Measurements from ENCODE around the gene HNF1B.

GRCh38 chr17:37762666-37763065 lies 17.8 kb upstream of the HNF1B start:
- TF ChIP-seq, protein P1, sequence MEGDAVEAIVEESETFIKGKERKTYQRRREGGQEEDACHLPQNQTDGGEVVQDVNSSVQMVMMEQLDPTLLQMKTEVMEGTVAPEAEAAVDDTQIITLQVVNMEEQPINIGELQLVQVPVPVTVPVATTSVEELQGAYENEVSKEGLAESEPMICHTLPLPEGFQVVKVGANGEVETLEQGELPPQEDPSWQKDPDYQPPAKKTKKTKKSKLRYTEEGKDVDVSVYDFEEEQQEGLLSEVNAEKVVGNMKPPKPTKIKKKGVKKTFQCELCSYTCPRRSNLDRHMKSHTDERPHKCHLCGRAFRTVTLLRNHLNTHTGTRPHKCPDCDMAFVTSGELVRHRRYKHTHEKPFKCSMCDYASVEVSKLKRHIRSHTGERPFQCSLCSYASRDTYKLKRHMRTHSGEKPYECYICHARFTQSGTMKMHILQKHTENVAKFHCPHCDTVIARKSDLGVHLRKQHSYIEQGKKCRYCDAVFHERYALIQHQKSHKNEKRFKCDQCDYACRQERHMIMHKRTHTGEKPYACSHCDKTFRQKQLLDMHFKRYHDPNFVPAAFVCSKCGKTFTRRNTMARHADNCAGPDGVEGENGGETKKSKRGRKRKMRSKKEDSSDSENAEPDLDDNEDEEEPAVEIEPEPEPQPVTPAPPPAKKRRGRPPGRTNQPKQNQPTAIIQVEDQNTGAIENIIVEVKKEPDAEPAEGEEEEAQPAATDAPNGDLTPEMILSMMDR (conservative IDR thresholded peaks at IDR 0.05), result no peak
- TF ChIP-seq EZH2 (IDR thresholded peaks at IDR 0.05; ENCODE audit: low read depth), result no peak
